ENCODE results near the gene USP13.
"Not testable (repeated sequence)": the region's sequence is repeated elsewhere in the genome, so short reads cannot be mapped to it uniquely, and the experiment has no call there.

The USP13 gene

DNA sequence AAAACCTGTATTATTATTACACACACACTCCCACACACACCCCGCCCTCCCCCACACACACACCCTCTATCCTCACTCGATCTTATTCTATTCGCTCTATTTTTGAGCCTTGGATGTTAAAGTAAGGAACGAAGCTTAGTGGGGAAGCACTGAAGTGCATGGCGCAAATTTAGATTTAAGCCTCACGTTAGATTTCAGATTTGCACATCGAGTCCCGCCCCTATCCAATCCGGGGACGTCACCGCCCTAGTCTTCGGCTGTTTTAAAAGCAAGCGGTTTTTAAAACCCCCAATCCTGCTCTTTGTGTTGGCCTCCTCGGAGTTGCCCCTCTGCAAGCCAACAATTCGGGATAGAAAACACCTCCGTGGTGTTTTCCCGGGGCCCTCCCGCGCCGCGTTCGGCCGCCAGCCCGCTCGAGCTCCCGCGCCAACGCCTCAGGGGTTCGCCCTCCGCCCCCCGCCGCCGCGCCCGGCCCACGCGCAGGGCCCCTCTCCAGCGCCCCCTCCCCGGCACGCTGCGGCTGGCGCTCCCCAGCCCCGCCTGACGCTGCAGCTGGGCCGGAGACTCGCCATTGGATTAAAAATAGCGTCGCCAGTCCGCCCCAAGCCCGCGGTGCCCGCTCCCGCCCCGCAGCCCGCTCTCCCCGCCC lies at the start of gene USP13:
TSS of gene USP13 (plus strand) at position 594 of the 649 bp plus-strand sequence. CDS start 186 bp downstream, outside the sequence.
- DNase-seq = peak; percentile 62

DNA sequence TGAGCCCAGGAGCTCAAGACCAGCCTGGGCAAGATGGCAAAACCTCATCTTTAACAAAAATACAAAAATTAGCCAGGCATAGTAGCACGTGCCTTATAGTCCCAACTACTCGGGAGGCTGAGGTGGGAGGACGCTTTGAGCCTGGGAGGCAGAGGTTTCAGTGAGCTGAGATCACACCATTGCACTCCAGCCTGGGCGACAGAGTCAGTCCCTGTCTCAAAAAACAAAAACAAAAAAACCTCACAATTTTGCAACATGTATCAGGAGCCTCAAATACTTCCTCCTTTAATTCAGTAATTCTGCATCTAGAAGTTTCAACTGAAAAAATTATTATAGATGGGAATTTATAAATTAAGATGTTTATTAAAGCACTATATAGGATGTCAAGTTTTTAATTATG lies 49.5 kb upstream of the USP13 start:
- peak; percentile 45 for DNase-seq

GRCh38 chr3:179603831-179604230 lies 49.0 kb upstream of the USP13 start:
- DNase-seq = no peak

DNA sequence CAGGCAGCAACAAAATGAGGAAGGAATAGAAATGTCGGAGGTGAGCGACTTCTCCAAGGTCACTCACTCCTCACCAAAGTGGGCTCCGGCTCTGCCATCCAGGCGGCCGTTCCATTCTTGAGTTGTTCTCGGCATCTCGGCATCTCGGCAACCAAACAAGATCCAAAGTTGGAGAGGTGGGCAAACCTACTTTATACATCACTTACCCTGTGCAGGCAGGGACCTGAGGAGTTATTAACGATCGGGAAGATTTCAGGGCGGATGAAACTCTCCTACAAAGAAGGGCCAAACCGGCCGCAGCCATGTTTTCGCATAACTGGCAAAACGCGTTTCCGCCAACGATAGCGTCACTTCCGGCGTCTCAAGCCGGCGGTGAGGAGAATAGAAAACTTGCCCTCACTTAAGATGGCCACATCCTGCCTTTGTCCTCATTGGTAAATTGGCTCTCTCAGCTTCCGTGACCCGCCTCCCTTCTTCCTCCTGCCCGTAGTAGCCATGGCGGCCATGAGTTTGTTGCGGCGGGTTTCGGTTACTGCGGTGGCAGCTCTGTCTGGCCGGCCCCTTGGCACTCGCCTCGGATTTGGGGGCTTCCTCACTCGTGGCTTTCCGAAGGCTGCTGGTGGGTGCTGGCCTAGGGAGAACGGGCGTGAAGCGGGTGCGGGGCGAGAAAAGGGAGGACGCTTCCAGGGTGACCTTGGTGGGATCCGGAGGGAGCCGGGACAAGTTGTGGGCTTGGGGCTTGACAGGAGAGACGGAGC lies 48.3 kb upstream of the USP13 start, which contains the start of the genes MRPL47 and NDUFB5:
TSS of gene MRPL47 (minus strand) at position 318 of the 758 bp plus-strand sequence. CDS start at position 304, 14 bp downstream.
TSS of gene NDUFB5 (plus strand) at position 474 of the 758 bp plus-strand sequence. CDS start at position 496, 22 bp downstream.
- peak; percentile 97 for DNase-seq

DNA sequence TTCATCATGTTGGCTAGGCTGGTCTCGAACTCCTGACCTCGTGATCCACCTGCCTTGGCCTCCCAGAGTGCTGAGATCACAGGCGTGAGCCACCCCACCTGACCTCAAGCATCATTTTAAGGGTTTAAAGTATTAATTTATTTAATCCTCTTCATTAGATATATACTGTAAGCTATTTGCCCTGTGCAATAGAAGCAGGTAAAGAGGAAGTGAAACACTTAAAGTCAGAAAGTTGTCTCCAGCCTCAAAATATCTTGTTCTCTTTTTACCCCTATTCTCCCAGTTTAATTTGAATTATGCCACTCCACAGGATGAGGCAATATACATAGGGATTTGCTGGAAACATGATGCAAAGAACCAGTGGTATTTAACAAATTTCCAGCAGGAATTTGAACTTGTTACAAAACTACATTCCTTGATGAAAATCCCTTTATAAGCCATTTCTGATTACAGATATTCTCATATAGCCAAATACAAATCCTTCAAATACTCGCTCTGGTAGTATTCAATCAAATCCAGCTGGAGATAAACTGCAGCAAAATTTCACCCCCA lies 46.2 kb upstream of the USP13 start:
- DNase-seq = peak; percentile 16

DNA sequence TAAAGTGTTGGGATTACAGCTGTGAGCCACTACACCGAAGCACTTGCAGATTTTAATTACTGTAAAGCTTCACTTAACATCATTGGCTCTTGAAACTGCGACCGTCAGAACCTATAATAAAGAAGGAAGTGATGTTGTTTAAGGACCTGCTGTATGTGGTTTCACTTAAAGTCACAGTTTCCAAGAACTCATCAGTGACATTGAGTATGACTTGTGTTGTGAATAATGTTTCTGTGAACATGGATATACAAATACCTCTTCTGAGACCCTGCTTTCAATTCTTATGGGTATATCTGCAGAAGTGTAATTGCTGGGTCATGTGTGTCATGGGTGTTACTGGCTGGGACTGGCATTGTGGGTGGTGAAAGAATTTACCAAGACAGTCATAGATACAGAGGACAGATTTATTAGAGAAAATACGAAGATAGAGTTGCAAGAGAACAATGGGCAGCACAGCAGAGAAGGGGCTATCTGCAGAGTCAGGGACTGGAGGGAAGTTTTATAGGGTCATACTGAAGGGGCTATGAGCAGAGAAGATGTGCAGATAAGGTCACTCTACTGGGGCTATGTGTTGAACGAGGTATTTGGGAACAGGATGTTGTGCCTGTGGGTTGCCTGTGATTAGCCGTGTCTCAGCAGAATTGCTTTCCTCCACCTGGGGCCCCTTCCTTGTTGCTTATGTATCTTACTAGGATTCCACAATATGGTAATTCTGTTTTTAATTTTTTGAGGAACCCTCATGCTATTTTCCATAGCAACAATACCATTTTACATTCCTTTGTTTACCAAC lies 43.7 kb upstream of the USP13 start:
- DNase-seq = peak; percentile 65

DNA sequence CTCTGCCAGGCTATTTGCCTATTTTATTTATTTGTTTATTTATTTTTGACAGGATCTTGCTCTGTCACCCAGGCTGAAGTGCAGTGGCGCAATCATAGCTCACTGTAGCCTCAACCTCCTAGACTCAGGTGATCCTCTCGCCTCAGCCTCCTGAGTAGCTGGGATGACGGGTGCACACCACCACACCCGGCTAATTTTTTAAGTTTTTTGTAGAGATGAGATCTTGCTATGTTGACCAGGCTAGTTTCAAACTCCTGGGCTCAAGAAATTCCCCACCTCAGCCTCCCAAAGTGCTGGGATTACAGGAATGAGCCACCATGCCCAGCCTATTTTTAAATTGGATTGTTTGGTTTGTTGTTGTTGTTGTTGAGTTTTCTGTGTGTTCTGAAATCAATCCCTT lies 42.8 kb upstream of the USP13 start:
- no peak for DNase-seq

- no peak for DNase-seq
Measured at GRCh38 chr3:179613807-179614206, 39.0 kb upstream of the USP13 start.

DNA sequence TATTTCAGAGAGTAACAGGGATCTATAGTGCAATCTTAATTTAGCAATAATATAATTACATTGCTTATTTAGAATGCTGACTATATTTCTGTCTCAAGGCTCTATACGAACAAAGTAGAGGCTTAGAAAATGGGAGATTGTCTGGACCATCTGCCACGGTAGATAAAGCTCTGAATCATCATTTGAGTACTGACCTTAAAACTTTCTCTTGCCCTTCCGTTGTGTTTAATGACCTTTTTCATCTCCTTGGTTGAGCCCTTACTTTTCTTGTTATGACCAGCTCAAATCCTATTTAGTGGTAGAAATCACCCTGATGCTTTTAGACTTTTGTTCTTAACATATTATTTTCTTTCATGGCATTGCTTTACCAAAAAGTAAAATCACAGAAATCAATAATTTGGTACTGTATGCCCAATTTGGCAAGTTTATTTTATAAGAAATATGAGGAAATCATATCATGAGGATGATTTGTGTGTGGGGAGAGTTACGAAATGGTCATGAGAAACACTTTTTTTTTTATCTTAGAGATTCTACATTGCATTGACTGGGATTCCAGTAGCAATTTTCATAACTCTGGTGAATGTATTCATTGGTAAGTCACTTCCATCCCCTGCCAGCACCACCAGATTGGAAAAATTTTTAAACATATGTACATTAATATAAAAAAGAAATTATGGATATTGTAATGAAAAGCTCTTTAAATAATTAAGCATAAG lies 37.2 kb upstream of the USP13 start:
- DNase-seq = peak; percentile 52

DNA sequence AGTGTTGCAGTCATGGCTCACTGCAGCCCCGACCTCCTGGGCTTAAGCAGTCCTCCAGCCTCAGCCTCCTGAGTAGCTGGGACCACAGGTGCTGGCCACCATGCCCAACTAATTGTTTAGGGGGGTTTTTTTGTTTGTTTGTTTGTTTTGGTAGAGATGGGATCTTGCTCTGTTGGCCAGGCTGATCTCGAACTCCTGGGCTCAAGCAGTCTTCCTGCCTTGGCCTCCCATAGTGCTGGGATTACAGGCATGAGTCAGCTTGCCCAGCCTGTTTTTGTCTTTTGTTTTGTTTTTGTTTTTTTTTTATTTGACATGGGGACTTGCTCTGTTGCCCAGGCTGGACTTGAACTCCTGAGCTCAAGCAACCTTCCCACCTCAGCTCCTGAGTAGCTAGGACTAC lies 30.8 kb upstream of the USP13 start:
- no peak for DNase-seq

- no peak for DNase-seq
Measured at GRCh38 chr3:179624451-179624850, 28.4 kb upstream of the USP13 start.

DNA sequence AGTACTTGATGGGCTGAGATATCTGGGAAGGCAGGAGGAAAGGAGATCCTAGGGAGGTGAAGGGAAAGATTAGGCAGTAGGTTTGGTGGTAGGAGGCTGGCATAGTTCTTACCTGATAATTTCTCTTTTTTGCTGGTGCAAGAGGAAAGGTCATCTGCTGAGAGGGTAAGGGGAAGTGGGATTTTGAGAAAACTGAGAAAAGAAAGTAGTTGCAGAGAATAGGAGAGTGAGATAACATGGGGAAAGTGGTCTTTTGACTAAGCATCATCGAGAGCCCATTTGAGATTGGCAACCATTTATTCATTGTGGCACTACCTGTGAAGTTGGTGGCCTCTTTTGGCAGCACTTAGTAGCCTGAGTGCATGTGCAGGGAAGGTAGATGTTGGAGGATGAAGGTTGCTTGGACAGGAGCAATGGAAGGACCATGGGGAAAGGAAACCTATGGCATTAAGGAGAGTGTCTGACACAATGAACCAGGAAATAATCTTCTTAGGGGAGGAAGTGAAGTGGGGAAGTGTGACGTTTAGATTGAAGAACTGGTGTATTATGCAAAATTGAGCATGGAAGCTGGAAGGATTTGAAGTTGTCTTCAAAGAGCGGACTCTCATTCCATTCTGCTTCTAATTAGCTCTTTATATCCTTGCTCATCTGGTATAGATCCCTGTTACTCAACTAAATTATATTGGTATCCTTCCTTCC lies 21.9 kb upstream of the USP13 start:
- DNase-seq = peak; percentile 19

DNA sequence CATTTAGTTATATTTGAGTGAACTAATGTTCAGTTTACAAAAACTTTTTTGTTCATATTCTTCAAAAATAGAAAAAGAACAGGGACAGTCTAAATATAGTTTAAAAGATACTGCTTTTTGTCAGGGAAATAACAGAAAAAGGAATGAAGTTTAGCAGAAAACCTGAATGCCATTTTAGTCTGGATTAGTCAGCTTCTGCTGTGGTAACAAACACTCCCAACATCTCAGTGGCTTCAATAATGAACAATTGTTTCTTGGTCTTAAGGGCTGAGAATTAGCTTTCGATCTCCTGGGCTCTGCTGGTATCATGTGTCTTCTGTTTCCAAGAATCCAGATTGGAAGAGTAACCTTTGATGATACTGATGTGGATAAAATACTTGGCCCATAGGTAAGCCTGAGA lies 12.4 kb upstream of the USP13 start:
- DNase-seq = no peak

GRCh38 chr3:179642871-179643270 lies 10.0 kb upstream of the USP13 start:
- DNase-seq = no peak

DNA sequence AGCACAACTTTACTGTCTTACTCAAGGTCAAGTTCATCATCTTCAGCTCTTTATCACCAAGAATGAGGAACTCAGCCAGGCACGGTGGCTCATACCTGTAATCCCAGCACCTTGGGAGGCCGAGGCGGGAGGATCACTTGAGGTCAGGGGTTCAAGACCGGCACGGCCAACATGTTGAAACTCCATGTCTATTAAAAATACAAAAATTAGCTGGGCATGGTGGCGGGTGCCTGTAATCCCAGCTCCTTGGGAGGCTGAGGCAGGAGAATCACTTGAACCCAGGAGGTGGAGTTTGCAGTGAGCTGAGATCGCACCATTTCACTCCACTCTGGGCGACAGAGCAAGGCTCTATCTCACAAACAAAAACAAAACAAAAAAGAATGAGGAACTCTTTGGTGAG lies 9.0 kb upstream of the USP13 start:
- not testable (repeated sequence) for DNase-seq

DNA sequence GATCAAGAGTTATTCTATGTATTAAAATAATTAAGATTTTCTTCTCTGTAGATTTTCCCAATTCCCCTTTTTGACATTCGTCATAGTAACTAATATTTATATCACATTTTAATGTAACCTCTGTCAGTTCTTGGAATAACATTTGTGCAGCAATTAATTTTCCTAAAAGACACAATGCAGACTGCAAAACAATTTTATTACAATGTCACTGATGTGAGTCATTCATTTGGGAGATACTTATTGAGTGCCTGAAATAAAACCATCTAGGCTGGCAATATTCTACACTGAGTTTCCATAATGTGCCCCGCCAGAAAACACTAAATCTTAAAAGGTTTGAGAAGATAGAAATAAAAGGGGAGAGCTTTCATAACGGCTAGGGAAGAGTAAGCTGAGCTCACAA lies 6.7 kb upstream of the USP13 start:
- DNase-seq = no peak

GRCh38 chr3:179651687-179652446 lies 973 bp upstream of the USP13 start:
- peak; percentile 23 for DNase-seq

- DNase-seq = peak; percentile 69
Measured at GRCh38 chr3:179653096-179653797, 407 bp downstream of the USP13 start.

DNA sequence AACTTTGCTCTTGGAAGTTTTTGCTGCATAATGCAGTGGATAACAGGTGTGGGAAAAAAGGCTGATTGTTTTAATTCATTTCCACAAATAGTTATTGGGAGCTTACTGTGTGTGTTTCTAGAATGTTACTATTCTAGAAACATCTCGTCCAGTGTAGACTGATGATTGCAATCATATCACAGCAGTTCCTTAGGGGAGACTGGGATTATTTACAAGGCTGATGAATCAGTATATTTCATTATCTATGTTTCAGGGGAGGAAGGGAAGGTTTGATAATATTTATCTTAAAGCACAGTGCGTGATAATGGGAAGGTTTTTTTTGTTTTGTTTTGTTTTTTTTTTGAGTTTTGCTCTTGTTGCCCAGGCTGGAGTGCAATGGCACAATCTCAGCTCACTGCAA lies 2.4 kb downstream of the USP13 start:
- no peak for DNase-seq

- no peak for DNase-seq
Measured at GRCh38 chr3:179658606-179659005, 5.8 kb downstream of the USP13 start.

All from inflammatory macrophage treated with lipopolysaccharide for 4 hours (primary cell).